Glutamatergic neuron (in vitro differentiated cells): ENCODE measurements around the gene ZNF837. TPM values are rescaled to one million over a fixed set of nuclear protein-coding genes. Genes with fewer than 3 reads are reported as not detected.

Experiments used
- DNase-seq: peaks from one replicate; pipeline ENCODE4 v3.0.0; 2022
- H3K27ac Mint-ChIP-seq: one replicate; pipeline ENCODE4 v1.8.0; 2020; ENCODE audit warnings: mild to moderate bottlenecking, mixed read lengths, inconsistent platforms; ENCODE audit not compliant: unreplicated experiment
- H3K27me3 Mint-ChIP-seq: one replicate; pipeline ENCODE4 v1.8.0; 2020; ENCODE audit warnings: mild to moderate bottlenecking, moderate library complexity, mixed read lengths, inconsistent platforms; ENCODE audit not compliant: unreplicated experiment
- H3K36me3 Mint-ChIP-seq: one replicate; pipeline ENCODE4 v1.8.0; 2020; ENCODE audit warnings: mild to moderate bottlenecking, mixed read lengths, inconsistent platforms; ENCODE audit not compliant: unreplicated experiment
- H3K4me1 Mint-ChIP-seq: one replicate; pipeline ENCODE4 v1.8.0; 2020; ENCODE audit warnings: mild to moderate bottlenecking, low read depth, mixed read lengths, inconsistent platforms; ENCODE audit not compliant: unreplicated experiment
- H3K4me3 Mint-ChIP-seq: one replicate; pipeline ENCODE4 v1.8.0; 2020; ENCODE audit warnings: mild to moderate bottlenecking, mixed read lengths, inconsistent platforms; ENCODE audit not compliant: unreplicated experiment
- H3K9me3 Mint-ChIP-seq: one replicate; pipeline ENCODE4 v1.8.0; 2020; ENCODE audit warnings: mild to moderate bottlenecking, moderate library complexity, mixed read lengths, inconsistent platforms; ENCODE audit not compliant: unreplicated experiment
- CTCF ChIP-seq: fragments of 200-600 bp; sonication (generic); IDR thresholded peaks from one replicate; pipeline ENCODE4 v1.5.0; 2021; ENCODE audit not compliant: partially characterized antibody, unreplicated experiment
- total RNA-seq: library from RNA; stranded (reverse); fragmentation: NEBNext Ultra II Directional; extraction: Animal tissue kit (Norgen Biotek cat#: 25700); gene quantifications from one replicate; pipeline ENCODE4 v1.2.1, GENCODE V29; 2021; ENCODE audit not compliant: unreplicated experiment

ZNF837 gene
- total RNA-seq, 1 donor from 2014 or later, result 2.0 TPM

- H3K27ac Mint-ChIP-seq, result no peak overlapping the region
- no peak for DNase-seq
- H3K27me3 Mint-ChIP-seq, result peaks cover 11% of the 10 kb centered on the region
- H3K4me3 Mint-ChIP-seq, result no peak overlapping the region
- peaks cover 5% of the 10 kb centered on the region for H3K36me3 Mint-ChIP-seq
- TF ChIP-seq CTCF, result no peak
- H3K4me1 Mint-ChIP-seq, result peaks cover 3% of the 10 kb centered on the region
- H3K9me3 Mint-ChIP-seq, result no peaks in the 10 kb centered on the region
These were observed 45.2 kb downstream of the ZNF837 start for GRCh38 chr19:58335630-58336029.

GRCh38 chr19:58334691-58335249, 46.1 kb downstream of the ZNF837 start:
- Mint-ChIP-seq H3K9me3 (no peaks in the 10 kb centered on the region), H3K4me1 (peaks cover 5% of the 10 kb centered on the region), H3K4me3 (no peak overlapping the region), H3K27ac (no peak overlapping the region), H3K27me3 (peaks cover 10% of the 10 kb centered on the region), H3K36me3 (peaks cover 3% of the 10 kb centered on the region)
- TF ChIP-seq CTCF, result no peak
- no peak for DNase-seq

- Mint-ChIP-seq H3K4me3 (no peak overlapping the region), H3K27me3 (peaks cover 7% of the 10 kb centered on the region), H3K9me3 (no peaks in the 10 kb centered on the region), H3K4me1 (peaks cover 9% of the 10 kb centered on the region), H3K36me3 (no peaks in the 10 kb centered on the region), H3K27ac (no peak overlapping the region)
- no peak for TF ChIP-seq CTCF
- no peak for DNase-seq
These were observed 48.1 kb downstream of the ZNF837 start for GRCh38 chr19:58332697-58333096.

GRCh38 chr19:58330458-58330857, 50.4 kb downstream of the ZNF837 start:
- Mint-ChIP-seq H3K9me3 (no peaks in the 10 kb centered on the region), H3K27ac (peak overlapping the region; percentile 76), H3K4me1 (peaks cover 9% of the 10 kb centered on the region), H3K27me3 (peaks cover 4% of the 10 kb centered on the region), H3K4me3 (peak overlapping the region; percentile 43), H3K36me3 (no peaks in the 10 kb centered on the region)
- TF ChIP-seq CTCF, result no peak
- no peak for DNase-seq

GRCh38 chr19:58328999-58329398, 51.8 kb downstream of the ZNF837 start:
- no peaks in the 10 kb centered on the region for H3K36me3 Mint-ChIP-seq
- peaks cover 9% of the 10 kb centered on the region for H3K4me1 Mint-ChIP-seq
- peak overlapping the region; percentile 76 for H3K4me3 Mint-ChIP-seq
- peak; percentile 73 for DNase-seq
- peaks cover 2% of the 10 kb centered on the region for H3K27me3 Mint-ChIP-seq
- H3K9me3 Mint-ChIP-seq, result no peaks in the 10 kb centered on the region
- H3K27ac Mint-ChIP-seq, result no peak overlapping the region
- peak; percentile 30 for TF ChIP-seq CTCF
